Dendritic cell treated with granulocyte-macrophage colony-stimulating factor and Interleukin-4, amounts not matched to agents 40 ng/mL and 50 ng/mL, for 4 days (primary cell): ENCODE data around the gene IRF4.

Experiments used
- H3K27ac Mint-ChIP-seq: one replicate; pipeline ENCODE4 v1.8.0; 2022; ENCODE audit warnings: mild to moderate bottlenecking, mixed read lengths
- H3K27me3 Mint-ChIP-seq: one replicate; pipeline ENCODE4 v1.8.0; 2022; ENCODE audit warnings: mild to moderate bottlenecking, mixed read lengths
- H3K36me3 Mint-ChIP-seq: one replicate; pipeline ENCODE4 v1.8.0; 2022; ENCODE audit warnings: low read depth, mixed read lengths
- H3K4me1 Mint-ChIP-seq: one replicate; pipeline ENCODE4 v1.8.0; 2022; ENCODE audit warnings: low read depth, mixed read lengths
- H3K4me3 Mint-ChIP-seq: one replicate; pipeline ENCODE4 v1.8.0; 2022; ENCODE audit warnings: mild to moderate bottlenecking, moderate library complexity, mixed read lengths
- H3K9me3 Mint-ChIP-seq: one replicate; pipeline ENCODE4 v1.8.0; 2022; ENCODE audit warnings: mixed read lengths
- intact Hi-C: fragments of 100-400 bp; cut with micrococcal nuclease; formaldehyde crosslinking; loops from one replicate; pipeline ENCODE4 v1.15.0; 2022

Gene IRF4

GRCh38 chr6:349491-349921 lies 42.0 kb upstream of the IRF4 start:
- peaks cover 89% of the 10 kb centered on the region for H3K36me3 Mint-ChIP-seq

GRCh38 chr6:350371-350770 lies 41.2 kb upstream of the IRF4 start:
- H3K27me3 Mint-ChIP-seq = no peaks in the 10 kb centered on the region
- H3K36me3 Mint-ChIP-seq = peaks cover 86% of the 10 kb centered on the region
- H3K4me3 Mint-ChIP-seq = no peak overlapping the region
- H3K9me3 Mint-ChIP-seq = no peaks in the 10 kb centered on the region
- peaks cover 71% of the 10 kb centered on the region for H3K4me1 Mint-ChIP-seq
- intact Hi-C loops = no loop called here
- H3K27ac Mint-ChIP-seq = no peak overlapping the region

More at GRCh38 chr6:349491-349921, 42.0 kb upstream of the IRF4 start:
- H3K4me3 Mint-ChIP-seq = no peak overlapping the region
- intact Hi-C loops = no loop called here
- H3K9me3 Mint-ChIP-seq = no peaks in the 10 kb centered on the region
- H3K27me3 Mint-ChIP-seq = no peaks in the 10 kb centered on the region
- H3K27ac Mint-ChIP-seq = no peak overlapping the region
- peaks cover 67% of the 10 kb centered on the region for H3K4me1 Mint-ChIP-seq

GRCh38 chr6:351011-351866 lies 40.3 kb upstream of the IRF4 start:
- intact Hi-C loops = no loop called here
- Mint-ChIP-seq H3K36me3 (peaks cover 80% of the 10 kb centered on the region), H3K27ac (peak overlapping the region; percentile 40), H3K27me3 (no peaks in the 10 kb centered on the region), H3K4me1 (peaks cover 74% of the 10 kb centered on the region), H3K9me3 (no peaks in the 10 kb centered on the region), H3K4me3 (no peak overlapping the region)

GRCh38 chr6:351867-352289 lies 39.7 kb upstream of the IRF4 start:
- intact Hi-C loops = no loop called here
- no peaks in the 10 kb centered on the region for H3K27me3 Mint-ChIP-seq
- no peaks in the 10 kb centered on the region for H3K9me3 Mint-ChIP-seq
- peak overlapping the region; percentile 40 for H3K27ac Mint-ChIP-seq
- H3K4me1 Mint-ChIP-seq = peaks cover 74% of the 10 kb centered on the region
- no peak overlapping the region for H3K4me3 Mint-ChIP-seq
- peaks cover 75% of the 10 kb centered on the region for H3K36me3 Mint-ChIP-seq

- H3K9me3 Mint-ChIP-seq = no peaks in the 10 kb centered on the region
- peak overlapping the region; percentile 40 for H3K27ac Mint-ChIP-seq
- H3K4me1 Mint-ChIP-seq = peaks cover 79% of the 10 kb centered on the region
- H3K27me3 Mint-ChIP-seq = no peaks in the 10 kb centered on the region
- intact Hi-C loops = no loop called here
- H3K36me3 Mint-ChIP-seq = peaks cover 74% of the 10 kb centered on the region
- no peak overlapping the region for H3K4me3 Mint-ChIP-seq
These were observed 39.1 kb upstream of the IRF4 start for GRCh38 chr6:352474-352873.

- peaks cover 68% of the 10 kb centered on the region for H3K36me3 Mint-ChIP-seq
- H3K4me1 Mint-ChIP-seq = peaks cover 84% of the 10 kb centered on the region
- no peak overlapping the region for H3K4me3 Mint-ChIP-seq
- peak overlapping the region; percentile 86 for H3K27ac Mint-ChIP-seq
- H3K27me3 Mint-ChIP-seq = no peaks in the 10 kb centered on the region
- no peaks in the 10 kb centered on the region for H3K9me3 Mint-ChIP-seq
- intact Hi-C loops = no loop called here
These were observed 38.6 kb upstream of the IRF4 start for GRCh38 chr6:352896-353470.

GRCh38 chr6:353642-354614 lies 37.6 kb upstream of the IRF4 start:
- H3K27ac Mint-ChIP-seq = peak overlapping the region; percentile 86
- no peak overlapping the region for H3K4me3 Mint-ChIP-seq
- no peaks in the 10 kb centered on the region for H3K27me3 Mint-ChIP-seq
- peaks cover 88% of the 10 kb centered on the region for H3K4me1 Mint-ChIP-seq
- peaks cover 62% of the 10 kb centered on the region for H3K36me3 Mint-ChIP-seq
- no peaks in the 10 kb centered on the region for H3K9me3 Mint-ChIP-seq
- intact Hi-C loops = no loop called here

GRCh38 chr6:354631-355280 lies 36.8 kb upstream of the IRF4 start:
- peak overlapping the region; percentile 86 for H3K27ac Mint-ChIP-seq
- H3K9me3 Mint-ChIP-seq = no peaks in the 10 kb centered on the region
- H3K4me1 Mint-ChIP-seq = peaks cover 89% of the 10 kb centered on the region
- intact Hi-C loops = loop anchor here (5.0 kb wide), 1 partner anchor 38 kb away; the partner anchor contains the start of gene IRF4
- H3K27me3 Mint-ChIP-seq = no peaks in the 10 kb centered on the region
- H3K4me3 Mint-ChIP-seq = no peak overlapping the region
- H3K36me3 Mint-ChIP-seq = peaks cover 61% of the 10 kb centered on the region

GRCh38 chr6:355373-356208 lies 36.0 kb upstream of the IRF4 start:
- intact Hi-C loops = loop anchor here (5.0 kb wide), 1 partner anchor 37 kb away; the partner anchor contains the start of gene IRF4
- H3K4me1 Mint-ChIP-seq = peaks cover 88% of the 10 kb centered on the region
- H3K27ac Mint-ChIP-seq = peak overlapping the region; percentile 86

GRCh38 chr6:356828-357251 lies 34.7 kb upstream of the IRF4 start:
- H3K27me3 Mint-ChIP-seq = peaks cover 4% of the 10 kb centered on the region
- intact Hi-C loops = loop anchor here (5.0 kb wide), 1 partner anchor 35 kb away; the partner anchor contains the start of gene IRF4
- peaks cover 43% of the 10 kb centered on the region for H3K36me3 Mint-ChIP-seq
- peaks cover 91% of the 10 kb centered on the region for H3K4me1 Mint-ChIP-seq
- H3K9me3 Mint-ChIP-seq = no peaks in the 10 kb centered on the region
- no peak overlapping the region for H3K4me3 Mint-ChIP-seq
- H3K27ac Mint-ChIP-seq = peak overlapping the region; percentile 86

More at GRCh38 chr6:355373-356208, 36.0 kb upstream of the IRF4 start:
- no peaks in the 10 kb centered on the region for H3K27me3 Mint-ChIP-seq
- no peaks in the 10 kb centered on the region for H3K9me3 Mint-ChIP-seq
- peaks cover 52% of the 10 kb centered on the region for H3K36me3 Mint-ChIP-seq
- H3K4me3 Mint-ChIP-seq = peak overlapping the region; percentile 5

GRCh38 chr6:357261-357790 lies 34.2 kb upstream of the IRF4 start:
- Mint-ChIP-seq H3K9me3 (peaks cover 2% of the 10 kb centered on the region), H3K4me1 (peaks cover 91% of the 10 kb centered on the region), H3K27ac (peak overlapping the region; percentile 86), H3K4me3 (no peak overlapping the region), H3K27me3 (peaks cover 4% of the 10 kb centered on the region), H3K36me3 (peaks cover 40% of the 10 kb centered on the region)
- intact Hi-C loops = loop anchor here (5.0 kb wide), 1 partner anchor 35 kb away; the partner anchor contains the start of gene IRF4

GRCh38 chr6:357791-358341 lies 33.7 kb upstream of the IRF4 start:
- intact Hi-C loops = loop anchor here (2.0 to 5.0 kb wide), 2 partner anchors 17 to 34 kb away; partner anchors contain the start of gene IRF4
- Mint-ChIP-seq H3K4me3 (peak overlapping the region; percentile 57), H3K36me3 (peaks cover 35% of the 10 kb centered on the region), H3K27me3 (peaks cover 7% of the 10 kb centered on the region), H3K4me1 (peaks cover 86% of the 10 kb centered on the region), H3K27ac (peak overlapping the region; percentile 86), H3K9me3 (peaks cover 7% of the 10 kb centered on the region)
